Hepatocyte (in vitro differentiated cells): Measurements from ENCODE around the gene MAFB.

ENCODE experiments used
- EZH2phosphoT487 ChIP-seq: fragments of 200-600 bp; sonication (generic); IDR thresholded peaks from one replicate; pipeline ENCODE4 v1.6.1; 2018; ENCODE audit warnings: antibody characterized with exemption, mild to moderate bottlenecking, low read depth, moderate library complexity; ENCODE audit not compliant: unreplicated experiment, severe bottlenecking
- TF ChIP-seq, protein P1 (sequence below): fragments of 200-600 bp; sonication (generic); IDR thresholded peaks from 2 replicates; pipeline ENCODE4 v1.5.1; 2016; ENCODE audit warnings: antibody characterized with exemption, mild to moderate bottlenecking; ENCODE audit not compliant: poor library complexity

DNA sequence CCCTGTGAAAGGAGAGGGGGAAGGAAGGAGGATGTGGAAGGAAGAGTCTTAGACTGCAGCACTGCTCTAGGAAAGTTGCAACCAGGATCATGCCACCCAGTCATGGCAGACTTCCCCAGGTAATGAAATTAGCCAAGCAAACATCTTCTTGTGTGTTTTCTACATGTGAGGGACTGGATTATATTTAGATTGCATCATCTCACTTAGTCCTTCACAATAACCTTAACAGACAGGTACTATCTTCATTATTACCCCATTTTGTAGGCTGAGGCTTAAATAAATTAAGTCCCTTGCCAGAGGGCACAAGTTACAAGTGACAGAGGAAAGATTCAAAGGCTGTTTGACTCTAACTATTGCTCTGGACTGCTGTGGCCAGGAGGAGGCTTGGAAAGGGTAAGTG lies 9.7 kb upstream of the MAFB start:
- TF ChIP-seq, protein P1, sequence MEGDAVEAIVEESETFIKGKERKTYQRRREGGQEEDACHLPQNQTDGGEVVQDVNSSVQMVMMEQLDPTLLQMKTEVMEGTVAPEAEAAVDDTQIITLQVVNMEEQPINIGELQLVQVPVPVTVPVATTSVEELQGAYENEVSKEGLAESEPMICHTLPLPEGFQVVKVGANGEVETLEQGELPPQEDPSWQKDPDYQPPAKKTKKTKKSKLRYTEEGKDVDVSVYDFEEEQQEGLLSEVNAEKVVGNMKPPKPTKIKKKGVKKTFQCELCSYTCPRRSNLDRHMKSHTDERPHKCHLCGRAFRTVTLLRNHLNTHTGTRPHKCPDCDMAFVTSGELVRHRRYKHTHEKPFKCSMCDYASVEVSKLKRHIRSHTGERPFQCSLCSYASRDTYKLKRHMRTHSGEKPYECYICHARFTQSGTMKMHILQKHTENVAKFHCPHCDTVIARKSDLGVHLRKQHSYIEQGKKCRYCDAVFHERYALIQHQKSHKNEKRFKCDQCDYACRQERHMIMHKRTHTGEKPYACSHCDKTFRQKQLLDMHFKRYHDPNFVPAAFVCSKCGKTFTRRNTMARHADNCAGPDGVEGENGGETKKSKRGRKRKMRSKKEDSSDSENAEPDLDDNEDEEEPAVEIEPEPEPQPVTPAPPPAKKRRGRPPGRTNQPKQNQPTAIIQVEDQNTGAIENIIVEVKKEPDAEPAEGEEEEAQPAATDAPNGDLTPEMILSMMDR = no peak
- TF ChIP-seq EZH2phosphoT487 = no peak
